ENCODE results near the gene PSMA2. TPM values are rescaled to one million over a fixed set of nuclear protein-coding genes. Genes with fewer than 3 reads are reported as not detected.

Gene PSMA2
- polyA plus RNA-seq, 1 donor (not counting 4 experiments of a cell fraction or from before 2014, with no cell fraction given): 251 TPM

- FAIRE-seq (no peak), DNase-seq (ENCODE audit: low read depth, low spot score) (no peak)
- Histone ChIP-seq H3K9me1 (ENCODE audit: control insufficient read depth, extremely low read depth, insufficient read depth, low read length) (no peaks in the 10 kb centered on the region), H3K4me1 (ENCODE audit: control insufficient read depth, extremely low read depth, insufficient read depth, low read length) (no peaks in the 10 kb centered on the region), H3K27ac (ENCODE audit: control insufficient read depth, insufficient read depth, low read length) (no peak overlapping the region), H3K4me2 (ENCODE audit: control insufficient read depth, extremely low read depth, insufficient read depth, low read depth, low read length) (no peak overlapping the region), H2AFZ (ENCODE audit: control insufficient read depth, low read length) (no peak overlapping the region), H3K79me2 (ENCODE audit: control insufficient read depth, insufficient read depth, low read length) (no peaks in the 10 kb centered on the region), H3K9me3 (ENCODE audit: control insufficient read depth, low read depth, low read length) (no peaks in the 10 kb centered on the region), H3K27me3 (ENCODE audit: control insufficient read depth, extremely low read depth, insufficient read depth, low read length) (no peaks in the 10 kb centered on the region), H3K9ac (ENCODE audit: control insufficient read depth, extremely low read depth, insufficient read depth, low read length) (no peak overlapping the region), H4K20me1 (ENCODE audit: control insufficient read depth, extremely low read depth, insufficient read depth, low read length) (no peaks in the 10 kb centered on the region), H3K4me3 (ENCODE audit: control insufficient read depth in 2 of 3, extremely low read depth in 1 of 3, insufficient read depth in 2 of 3, low read depth in 1 of 3, low read length in 3 of 3) (no peak overlapping the region), H3K36me3 (ENCODE audit: control insufficient read depth in 2 of 2, extremely low read depth in 1 of 2, insufficient read depth in 2 of 2, low read length in 2 of 2) (no peaks in the 10 kb centered on the region)
- dilution Hi-C loops (cut with MboI; ENCODE audit: extremely low pct_ligation_motif_present, low sequenced_read_pairs): no loop called here
- no peak for TF ChIP-seq EZH2 (IDR thresholded peaks at IDR 0.05; ENCODE audit: low read length)
- no peak for TF ChIP-seq CTCF (optimal IDR thresholded peaks at IDR 0.05 in 1 of 3, IDR thresholded peaks at IDR 0.05 in 1 of 3, conservative IDR thresholded peaks at IDR 0.05 in 1 of 3; ENCODE audit: extremely low read depth in 1 of 3, insufficient read depth in 2 of 3, low read length in 3 of 3)
These were observed 15.5 kb upstream of the PSMA2 start for GRCh38 chr7:42947521-42947920.

GRCh38 chr7:42946627-42946950 lies 14.6 kb upstream of the PSMA2 start:
- Histone ChIP-seq H3K4me2 (ENCODE audit: control insufficient read depth, extremely low read depth, insufficient read depth, low read depth, low read length) (no peak overlapping the region), H3K27me3 (ENCODE audit: control insufficient read depth, extremely low read depth, insufficient read depth, low read length) (no peaks in the 10 kb centered on the region), H3K9me3 (ENCODE audit: control insufficient read depth, low read depth, low read length) (no peaks in the 10 kb centered on the region), H3K36me3 (ENCODE audit: control insufficient read depth in 2 of 2, extremely low read depth in 1 of 2, insufficient read depth in 2 of 2, low read length in 2 of 2) (no peaks in the 10 kb centered on the region), H3K27ac (ENCODE audit: control insufficient read depth, insufficient read depth, low read length) (no peak overlapping the region), H3K9ac (ENCODE audit: control insufficient read depth, extremely low read depth, insufficient read depth, low read length) (no peak overlapping the region), H3K9me1 (ENCODE audit: control insufficient read depth, extremely low read depth, insufficient read depth, low read length) (no peaks in the 10 kb centered on the region), H3K4me3 (ENCODE audit: control insufficient read depth in 2 of 3, extremely low read depth in 1 of 3, insufficient read depth in 2 of 3, low read depth in 1 of 3, low read length in 3 of 3) (no peak overlapping the region), H3K4me1 (ENCODE audit: control insufficient read depth, extremely low read depth, insufficient read depth, low read length) (no peaks in the 10 kb centered on the region), H3K79me2 (ENCODE audit: control insufficient read depth, insufficient read depth, low read length) (no peaks in the 10 kb centered on the region), H4K20me1 (ENCODE audit: control insufficient read depth, extremely low read depth, insufficient read depth, low read length) (no peaks in the 10 kb centered on the region), H2AFZ (ENCODE audit: control insufficient read depth, low read length) (no peak overlapping the region)
- DNase-seq (ENCODE audit: low read depth, low spot score) (no peak), FAIRE-seq (no peak)
- TF ChIP-seq CTCF (optimal IDR thresholded peaks at IDR 0.05 in 1 of 3, IDR thresholded peaks at IDR 0.05 in 1 of 3, conservative IDR thresholded peaks at IDR 0.05 in 1 of 3; ENCODE audit: extremely low read depth in 1 of 3, insufficient read depth in 2 of 3, low read length in 3 of 3): no peak
- TF ChIP-seq EZH2 (IDR thresholded peaks at IDR 0.05; ENCODE audit: low read length): no peak
- dilution Hi-C loops (cut with MboI; ENCODE audit: extremely low pct_ligation_motif_present, low sequenced_read_pairs): no loop called here
